ENCODE data around the gene KIF24. TPM values are rescaled to one million over a fixed set of nuclear protein-coding genes. Genes with fewer than 3 reads are reported as not detected.
"Not testable (repeated sequence)": the region's sequence is repeated elsewhere in the genome, so short reads cannot be mapped to it uniquely, and the experiment has no call there.

The KIF24 gene
- total RNA-seq, 2 experiments from 2014 or later = 5.6 to 5.7 TPM

DNA sequence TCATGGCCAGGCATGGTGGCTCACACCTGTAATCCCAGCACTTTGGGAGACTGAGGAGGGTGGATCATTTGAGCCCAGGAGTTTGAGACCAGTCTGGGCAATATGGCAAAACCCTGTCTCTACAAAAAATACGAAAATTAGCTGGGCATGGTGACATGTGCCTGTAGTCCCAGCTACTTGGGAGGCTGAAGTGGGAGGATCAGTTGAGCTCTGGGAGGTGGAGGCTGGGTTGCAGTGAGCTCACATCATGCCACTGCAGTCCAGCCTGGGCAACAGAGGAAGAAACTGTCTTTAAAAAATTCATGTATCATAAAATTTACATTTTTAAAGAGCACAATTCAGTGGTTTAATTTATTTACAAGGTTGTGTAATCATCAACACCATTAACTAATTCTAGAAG is 23.9 kb upstream of the KIF24 start:
- CTCF ChIA-PET, POLR2A ChIA-PET, H3K27me3 Mint-ChIP-seq: not testable (repeated sequence)

DNA sequence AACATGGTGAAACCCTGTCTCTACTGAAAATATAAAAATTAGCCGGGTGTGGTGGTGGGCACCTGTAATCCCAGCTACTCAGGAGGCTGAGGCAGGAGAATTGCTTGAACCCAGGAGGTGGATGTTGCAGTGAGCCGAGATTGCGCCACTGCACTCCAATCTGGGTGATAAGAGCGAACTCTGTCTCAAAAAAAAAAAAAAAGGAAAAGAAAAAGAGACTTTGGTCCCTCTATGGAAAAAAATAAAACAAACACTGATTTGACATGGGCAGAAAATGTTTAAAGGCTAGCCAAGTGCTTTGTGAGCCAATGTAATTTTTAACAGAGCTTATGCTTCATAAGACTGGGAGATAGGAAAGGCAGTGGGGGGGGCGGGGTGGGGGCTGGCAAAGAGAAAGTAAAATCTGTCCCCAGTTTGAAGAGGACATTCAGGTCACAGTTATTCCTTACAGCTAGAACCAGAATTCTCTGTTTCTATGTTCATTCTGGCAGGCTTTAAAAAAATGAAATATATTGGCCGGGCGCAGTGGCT is 23.1 kb upstream of the KIF24 start:
- H3K9me3 Mint-ChIP-seq = peaks cover 20% of the 10 kb centered on the region
- POLR2A ChIA-PET; intact Hi-C loops (cut with micrococcal nuclease); H3K27ac Mint-ChIP-seq; H3K4me1 Mint-ChIP-seq (ENCODE audit: low read depth); H3K4me3 Mint-ChIP-seq; DNase-seq; CTCF ChIA-PET; H3K27me3 Mint-ChIP-seq: not testable (repeated sequence)
- peaks cover 23% of the 10 kb centered on the region for H3K36me3 Mint-ChIP-seq

More for the DNA sequence above, 23.9 kb upstream of the KIF24 start:
- Mint-ChIP-seq H3K9me3 (peaks cover 20% of the 10 kb centered on the region), H3K36me3 (peaks cover 23% of the 10 kb centered on the region)
- H3K4me1 Mint-ChIP-seq (ENCODE audit: low read depth); H3K27ac Mint-ChIP-seq; H3K4me3 Mint-ChIP-seq; DNase-seq; intact Hi-C loops (cut with micrococcal nuclease): not testable (repeated sequence)

DNA sequence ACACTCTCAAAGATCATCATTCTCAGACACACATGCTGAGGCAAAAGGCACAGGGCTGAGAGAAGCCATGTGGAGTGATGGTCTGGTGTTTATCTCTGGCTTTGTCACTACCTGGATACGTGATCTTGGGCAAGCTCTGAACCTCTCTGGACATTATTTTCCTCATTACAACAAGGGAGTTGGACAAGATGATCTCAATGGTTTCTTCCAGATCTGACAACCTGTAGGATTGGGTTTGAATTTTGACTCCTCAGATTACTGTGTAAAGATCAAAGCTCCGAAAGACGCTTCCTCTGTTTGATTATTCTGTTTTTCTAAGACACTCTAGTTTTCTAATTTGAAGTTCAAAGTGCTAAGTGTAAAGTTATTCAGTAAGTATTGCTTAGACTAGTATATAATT is 20.3 kb upstream of the KIF24 start:
- POLR2A ChIA-PET = no interaction called here
- no peak overlapping the region for H3K27ac Mint-ChIP-seq
- H3K27me3 Mint-ChIP-seq = no peaks in the 10 kb centered on the region
- H3K4me3 Mint-ChIP-seq = no peak overlapping the region
- intact Hi-C loops (cut with micrococcal nuclease) = no loop called here
- no peaks in the 10 kb centered on the region for H3K4me1 Mint-ChIP-seq (ENCODE audit: low read depth)
- CTCF ChIA-PET = no interaction called here
- DNase-seq = no peak
- H3K9me3 Mint-ChIP-seq = no peaks in the 10 kb centered on the region
- H3K36me3 Mint-ChIP-seq = peaks cover 11% of the 10 kb centered on the region

DNA sequence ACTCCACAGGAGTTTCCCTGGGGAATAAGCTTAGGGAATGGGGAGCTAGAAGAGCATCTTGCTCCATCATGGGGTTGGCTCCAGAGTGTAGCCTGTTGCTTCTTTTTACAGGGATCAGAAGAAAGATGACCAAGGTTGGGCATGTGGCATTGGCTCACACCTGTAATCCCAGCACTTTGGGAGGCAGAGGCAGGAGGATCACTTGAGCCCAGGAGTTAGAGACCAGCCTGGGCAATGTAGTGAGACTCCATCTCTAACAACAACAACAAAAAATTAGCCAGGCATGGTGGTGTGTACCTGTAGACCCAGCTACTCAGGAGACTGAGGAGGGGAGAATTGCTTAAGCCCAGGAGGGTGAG is 18.7 kb upstream of the KIF24 start:
- CTCF ChIA-PET = interaction anchor here (0.8 kb wide), 1 partner anchor 29 kb away, joined by 3 read pairs; the partner anchor contains the start of gene MYORG
- H3K27me3 Mint-ChIP-seq = no peaks in the 10 kb centered on the region
- POLR2A ChIA-PET = no interaction called here
- H3K4me1 Mint-ChIP-seq (ENCODE audit: low read depth) = no peaks in the 10 kb centered on the region
- intact Hi-C loops (cut with micrococcal nuclease) = no loop called here
- H3K36me3 Mint-ChIP-seq = peaks cover 18% of the 10 kb centered on the region
- H3K4me3 Mint-ChIP-seq = no peak overlapping the region
- H3K9me3 Mint-ChIP-seq = no peaks in the 10 kb centered on the region
- no peak for DNase-seq
- no peak overlapping the region for H3K27ac Mint-ChIP-seq

DNA sequence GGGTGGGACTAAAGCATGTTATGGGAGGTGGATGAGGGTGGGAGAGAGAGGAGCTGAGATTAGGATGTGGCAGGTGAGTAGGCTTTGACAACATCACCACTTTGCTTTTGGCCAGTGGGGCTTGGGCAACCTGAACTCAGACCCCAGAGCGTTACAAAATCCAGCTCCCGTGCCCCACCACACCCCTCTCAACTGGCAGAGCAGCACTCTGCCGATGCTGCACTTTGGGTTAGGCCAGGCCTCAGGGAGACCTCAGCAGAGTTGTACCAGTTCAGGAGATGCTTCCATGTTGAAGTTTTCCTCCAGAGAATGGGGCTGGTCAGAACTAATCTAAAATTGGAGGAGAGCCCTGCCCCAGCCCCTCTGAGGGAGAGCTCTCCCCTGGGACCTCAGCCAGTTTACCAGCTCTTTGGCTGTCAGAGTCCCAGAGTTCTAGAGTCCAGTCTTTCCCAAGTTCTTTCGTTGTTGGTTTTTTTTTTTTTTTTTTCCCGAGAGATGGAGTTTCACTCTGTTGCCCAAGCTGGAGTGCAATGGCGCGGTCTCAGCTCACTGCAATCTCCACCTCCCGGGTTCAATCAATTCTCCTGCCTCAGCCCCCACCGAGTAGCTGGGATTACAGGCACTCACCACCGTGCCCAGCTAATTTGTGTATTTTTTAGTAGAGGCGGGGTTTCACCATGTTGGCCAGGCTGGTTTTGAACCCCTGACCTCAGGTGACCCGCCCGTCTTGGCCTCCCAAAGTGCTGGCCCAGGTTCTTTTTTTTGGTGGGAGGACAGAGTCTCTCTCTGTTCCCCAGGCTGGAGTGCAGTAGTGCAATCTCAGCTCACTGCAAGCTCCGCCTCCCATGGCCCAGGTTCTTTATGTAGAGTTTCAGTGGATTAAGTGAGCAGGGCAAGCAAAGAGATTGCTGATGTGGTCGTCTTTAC is 18.1 kb upstream of the KIF24 start:
- DNase-seq = no peak
- Mint-ChIP-seq H3K4me1 (ENCODE audit: low read depth) (no peaks in the 10 kb centered on the region), H3K27ac (no peak overlapping the region), H3K4me3 (no peak overlapping the region), H3K27me3 (no peaks in the 10 kb centered on the region), H3K36me3 (peaks cover 20% of the 10 kb centered on the region), H3K9me3 (no peaks in the 10 kb centered on the region)
- intact Hi-C loops (cut with micrococcal nuclease) = no loop called here
- ChIA-PET POLR2A (no interaction called here), CTCF (interaction anchor here (0.8 kb wide), 1 partner anchor 30 kb away, joined by 3 read pairs; the partner anchor contains the start of gene MYORG)

DNA sequence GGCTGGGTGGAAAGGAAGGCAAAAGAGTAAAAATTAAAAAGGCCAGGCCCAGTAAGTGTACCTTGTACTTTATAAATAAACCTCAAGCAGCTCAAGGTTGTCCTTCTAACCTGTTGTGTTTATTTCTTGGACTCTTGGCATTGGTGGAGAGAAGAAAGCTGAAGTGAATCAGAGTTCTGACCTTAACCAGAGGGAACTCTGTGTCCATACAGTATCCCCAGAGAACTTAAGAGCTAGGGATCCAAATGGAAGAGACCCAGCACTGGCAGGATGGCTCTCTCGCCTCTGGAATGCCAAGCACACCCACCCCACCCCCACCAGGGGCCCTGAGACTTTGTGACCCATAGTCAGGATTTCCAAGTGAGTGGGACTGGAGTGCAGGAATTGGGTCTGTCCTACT is 14.5 kb upstream of the KIF24 start:
- Mint-ChIP-seq H3K27me3 (no peaks in the 10 kb centered on the region), H3K9me3 (no peaks in the 10 kb centered on the region), H3K4me1 (ENCODE audit: low read depth) (no peaks in the 10 kb centered on the region), H3K27ac (no peak overlapping the region), H3K4me3 (no peak overlapping the region), H3K36me3 (peaks cover 34% of the 10 kb centered on the region)
- CTCF ChIA-PET = no interaction called here
- POLR2A ChIA-PET = no interaction called here
- intact Hi-C loops (cut with micrococcal nuclease) = no loop called here
- no peak for DNase-seq

DNA sequence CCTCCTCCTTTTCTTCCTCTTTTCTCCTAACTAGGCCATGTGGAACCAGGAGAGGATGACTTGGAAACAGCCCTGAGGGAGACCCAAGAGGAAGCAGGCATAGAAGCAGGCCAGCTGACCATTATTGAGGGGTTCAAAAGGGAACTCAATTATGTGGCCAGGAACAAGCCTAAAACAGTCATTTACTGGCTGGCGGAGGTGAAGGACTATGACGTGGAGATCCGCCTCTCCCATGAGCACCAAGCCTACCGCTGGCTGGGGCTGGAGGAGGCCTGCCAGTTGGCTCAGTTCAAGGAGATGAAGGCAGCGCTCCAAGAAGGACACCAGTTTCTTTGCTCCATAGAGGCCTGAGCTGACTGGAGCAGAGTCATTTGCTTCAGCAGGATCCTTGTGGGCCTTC is 14.0 kb upstream of the KIF24 start:
- Mint-ChIP-seq H3K4me1 (ENCODE audit: low read depth) (no peaks in the 10 kb centered on the region), H3K4me3 (no peak overlapping the region), H3K27ac (no peak overlapping the region), H3K36me3 (peaks cover 34% of the 10 kb centered on the region), H3K27me3 (no peaks in the 10 kb centered on the region), H3K9me3 (no peaks in the 10 kb centered on the region)
- POLR2A ChIA-PET = no interaction called here
- intact Hi-C loops (cut with micrococcal nuclease) = no loop called here
- CTCF ChIA-PET = no interaction called here
- no peak for DNase-seq

DNA sequence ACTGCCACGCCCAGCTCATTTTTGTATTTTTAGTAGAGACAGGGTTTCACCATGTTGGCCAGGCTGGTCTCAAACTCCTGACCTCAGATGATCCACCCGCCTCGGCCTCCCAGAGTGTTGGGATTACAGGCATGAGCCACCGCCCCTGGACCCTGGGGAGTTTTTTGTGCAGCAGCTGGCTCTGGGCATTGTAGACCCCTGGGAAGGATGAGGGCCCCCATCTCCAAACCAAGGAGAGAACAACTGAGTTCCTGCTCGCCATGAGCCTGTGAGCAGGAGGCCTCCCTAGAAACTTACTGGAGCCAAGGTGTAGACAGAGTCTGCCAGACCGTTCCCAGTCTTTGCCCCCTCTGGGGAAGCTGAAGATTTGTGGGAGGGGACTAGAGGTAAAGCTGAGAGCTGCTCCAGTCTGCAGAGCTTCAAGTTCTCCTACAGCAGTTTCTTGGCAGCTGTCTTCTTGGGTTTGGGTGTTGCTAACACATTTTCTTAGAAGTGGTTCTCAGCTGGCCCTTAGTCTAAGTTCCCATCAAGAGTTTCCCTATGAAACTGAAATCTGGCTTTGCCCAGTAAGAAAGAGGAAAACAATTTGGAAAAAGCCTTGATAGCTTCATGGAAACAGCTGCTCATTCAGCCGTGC is 12.7 kb upstream of the KIF24 start:
- ChIA-PET POLR2A (no interaction called here), CTCF (interaction anchor here (1.3 kb wide), 1 partner anchor 62 kb away, joined by 3 read pairs; no protein-coding TSS in a partner anchor)
- Mint-ChIP-seq H3K36me3 (peaks cover 36% of the 10 kb centered on the region), H3K27me3 (no peaks in the 10 kb centered on the region), H3K9me3 (no peaks in the 10 kb centered on the region), H3K27ac (no peak overlapping the region), H3K4me3 (no peak overlapping the region), H3K4me1 (ENCODE audit: low read depth) (no peaks in the 10 kb centered on the region)
- DNase-seq = no peak
- intact Hi-C loops (cut with micrococcal nuclease) = no loop called here

DNA sequence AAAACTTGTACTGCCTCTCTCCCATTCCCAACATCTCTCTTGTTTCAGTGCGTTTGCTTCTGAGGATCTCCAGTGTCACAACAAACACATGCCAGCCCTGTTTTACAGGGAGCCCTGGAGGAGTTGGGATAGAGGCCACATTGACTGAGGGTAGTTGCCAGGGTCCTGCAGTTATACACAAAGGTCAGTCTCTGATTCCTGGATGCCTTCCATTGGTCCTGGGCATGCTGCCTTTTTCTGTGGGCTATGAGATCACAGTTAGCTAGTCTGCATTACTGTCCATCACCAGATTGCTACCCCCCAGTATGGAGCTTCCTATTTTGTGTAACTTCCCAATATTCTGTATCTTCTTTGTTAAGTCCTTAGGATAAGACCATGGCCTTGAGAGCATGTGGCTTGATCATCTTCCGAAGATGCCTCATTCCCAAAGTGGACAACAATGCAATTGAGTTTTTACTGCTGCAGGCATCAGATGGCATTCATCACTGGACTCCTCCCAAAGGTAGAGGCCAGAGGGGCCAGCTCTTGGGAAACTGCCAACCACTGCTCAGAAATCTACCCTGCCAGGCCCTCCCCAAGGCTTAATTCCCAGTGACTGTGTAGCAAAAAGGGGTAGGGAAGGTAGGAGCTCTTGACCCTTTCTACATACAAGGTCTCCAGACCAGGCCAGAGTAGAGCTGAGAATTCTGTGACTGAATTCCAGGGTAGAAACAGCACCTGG is 9.8 kb upstream of the KIF24 start:
- Mint-ChIP-seq H3K36me3 (peaks cover 32% of the 10 kb centered on the region), H3K27me3 (no peaks in the 10 kb centered on the region), H3K27ac (no peak overlapping the region), H3K4me3 (no peak overlapping the region), H3K4me1 (ENCODE audit: low read depth) (peaks cover 16% of the 10 kb centered on the region), H3K9me3 (no peaks in the 10 kb centered on the region)
- DNase-seq = no peak
- intact Hi-C loops (cut with micrococcal nuclease) = no loop called here
- POLR2A ChIA-PET = interaction anchor here (0.7 kb wide), 1 partner anchor 180 kb away, joined by 3 read pairs; no protein-coding TSS in a partner anchor
- CTCF ChIA-PET = no interaction called here

DNA sequence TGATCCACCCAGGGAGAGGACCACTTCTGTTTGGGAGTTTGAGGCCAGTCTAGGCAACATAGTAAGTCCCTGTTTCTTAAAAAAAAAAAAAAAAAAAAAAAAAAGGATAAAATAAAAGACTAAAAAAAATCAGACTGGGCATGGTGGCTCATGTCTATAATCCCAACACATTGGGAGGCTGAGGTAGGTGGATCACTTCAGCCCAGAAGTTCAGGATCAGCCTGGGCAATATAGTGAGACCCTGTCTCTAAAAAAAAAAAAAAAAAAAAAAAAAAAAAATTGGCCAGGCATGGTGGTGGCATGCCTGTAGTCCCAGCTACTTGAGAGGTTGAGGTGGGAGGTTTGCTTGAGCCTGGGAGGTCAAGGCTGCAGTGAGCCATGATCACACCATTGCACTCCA is 9.0 kb upstream of the KIF24 start:
- H3K27ac Mint-ChIP-seq, POLR2A ChIA-PET: not testable (repeated sequence)
- H3K36me3 Mint-ChIP-seq = peaks cover 24% of the 10 kb centered on the region

DNA sequence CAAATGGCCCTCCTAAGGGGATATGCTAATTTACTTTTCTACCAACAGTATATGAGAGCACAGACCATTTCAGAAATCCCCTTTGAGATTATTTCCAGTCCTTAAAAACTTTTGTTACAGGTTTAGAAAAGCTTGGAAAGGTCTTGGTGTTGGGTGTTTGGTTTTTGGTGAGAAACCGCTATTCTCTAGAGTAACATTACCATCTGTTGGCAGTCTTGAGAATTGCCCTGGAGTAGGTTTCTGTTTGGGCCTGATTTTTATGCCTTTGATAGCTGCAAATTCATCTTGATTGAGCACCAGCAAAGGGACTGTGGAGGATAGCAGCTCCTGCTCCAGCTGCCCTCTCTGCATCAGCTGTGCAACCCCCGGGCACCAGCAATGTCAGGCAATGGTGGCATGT is 8.3 kb upstream of the KIF24 start:
- no peak for DNase-seq
- ChIA-PET CTCF (no interaction called here), POLR2A (no interaction called here)
- Mint-ChIP-seq H3K36me3 (peaks cover 23% of the 10 kb centered on the region), H3K9me3 (no peaks in the 10 kb centered on the region), H3K4me1 (ENCODE audit: low read depth) (peaks cover 18% of the 10 kb centered on the region), H3K27ac (no peak overlapping the region), H3K27me3 (no peaks in the 10 kb centered on the region), H3K4me3 (no peak overlapping the region)
- intact Hi-C loops (cut with micrococcal nuclease) = no loop called here

More for the DNA sequence above, 9.0 kb upstream of the KIF24 start:
- H3K27me3 Mint-ChIP-seq; DNase-seq; CTCF ChIA-PET; H3K9me3 Mint-ChIP-seq; H3K4me3 Mint-ChIP-seq; intact Hi-C loops (cut with micrococcal nuclease): not testable (repeated sequence)
- H3K4me1 Mint-ChIP-seq (ENCODE audit: low read depth) = peaks cover 17% of the 10 kb centered on the region

DNA sequence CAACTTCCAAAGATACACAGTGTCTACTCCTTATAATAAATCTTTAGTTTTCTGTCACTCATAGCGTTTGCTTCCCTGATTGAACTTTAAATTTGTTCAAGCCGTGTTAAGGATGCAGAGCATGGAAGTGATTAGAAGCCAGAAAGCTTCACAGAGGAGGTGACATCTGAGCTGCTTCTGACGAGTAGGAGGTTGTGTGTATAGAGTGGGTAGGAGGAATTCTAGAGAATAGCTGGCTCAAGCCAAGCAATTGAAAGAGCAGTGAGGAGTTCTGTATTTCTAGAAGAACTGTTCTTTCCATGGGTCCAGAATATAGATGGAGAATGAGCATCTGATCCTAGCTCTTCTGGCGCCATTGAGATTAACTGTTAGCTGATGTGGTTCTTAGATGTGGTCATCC is 6.3 kb upstream of the KIF24 start:
- H3K36me3 Mint-ChIP-seq = peaks cover 14% of the 10 kb centered on the region
- intact Hi-C loops (cut with micrococcal nuclease) = no loop called here
- CTCF ChIA-PET = interaction anchor here (1.6 to 6.5 kb wide), 2 partner anchors 42 to 68 kb away, joined by 6 to 68 read pairs; partner anchors contain the start of gene MYORG

More for the DNA sequence above, 6.3 kb upstream of the KIF24 start:
- DNase-seq = no peak
- Mint-ChIP-seq H3K9me3 (no peaks in the 10 kb centered on the region), H3K4me1 (ENCODE audit: low read depth) (peaks cover 34% of the 10 kb centered on the region), H3K4me3 (no peak overlapping the region), H3K27ac (no peak overlapping the region), H3K27me3 (no peaks in the 10 kb centered on the region)
- POLR2A ChIA-PET = no interaction called here

Data from activated CD4-positive, alpha-beta memory T cell treated with anti-CD3 and anti-CD28 coated beads for 36 hours (primary cell).